C4-2B (cell line): Measurements from ENCODE around the gene CTSE.

Experiments
- ZFX ChIP-seq: fragments of 450-650 bp; IDR thresholded peaks from 2 replicates; pipeline ENCODE4 v1.6.1; 2017
- TF ChIP-seq, protein P1 (sequence below): fragments of 450-650 bp; conservative IDR thresholded peaks from 2 replicates; pipeline ENCODE4 v1.5.1; 2017; ENCODE audit warnings: mild to moderate bottlenecking

DNA sequence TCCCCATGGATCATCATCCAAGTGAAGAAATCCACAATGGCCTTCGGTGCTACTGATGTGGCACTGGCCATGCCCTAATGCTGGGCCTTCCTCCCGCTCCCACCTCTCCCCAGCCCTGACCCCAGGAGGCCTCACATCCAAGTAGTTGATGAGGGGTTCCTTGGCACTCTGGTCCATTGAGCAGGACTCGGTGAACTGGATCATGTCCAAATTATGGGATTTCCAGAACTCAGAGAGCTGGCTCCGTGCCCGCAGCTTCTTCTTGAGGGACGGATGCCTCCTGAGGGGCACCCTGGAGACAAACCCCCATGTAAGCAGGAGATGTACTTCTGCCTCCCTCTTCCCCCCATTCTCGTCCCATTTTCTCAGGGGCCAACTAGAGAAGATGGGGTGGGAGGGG is 929 bp downstream of the CTSE start:
- TF ChIP-seq, protein P1, sequence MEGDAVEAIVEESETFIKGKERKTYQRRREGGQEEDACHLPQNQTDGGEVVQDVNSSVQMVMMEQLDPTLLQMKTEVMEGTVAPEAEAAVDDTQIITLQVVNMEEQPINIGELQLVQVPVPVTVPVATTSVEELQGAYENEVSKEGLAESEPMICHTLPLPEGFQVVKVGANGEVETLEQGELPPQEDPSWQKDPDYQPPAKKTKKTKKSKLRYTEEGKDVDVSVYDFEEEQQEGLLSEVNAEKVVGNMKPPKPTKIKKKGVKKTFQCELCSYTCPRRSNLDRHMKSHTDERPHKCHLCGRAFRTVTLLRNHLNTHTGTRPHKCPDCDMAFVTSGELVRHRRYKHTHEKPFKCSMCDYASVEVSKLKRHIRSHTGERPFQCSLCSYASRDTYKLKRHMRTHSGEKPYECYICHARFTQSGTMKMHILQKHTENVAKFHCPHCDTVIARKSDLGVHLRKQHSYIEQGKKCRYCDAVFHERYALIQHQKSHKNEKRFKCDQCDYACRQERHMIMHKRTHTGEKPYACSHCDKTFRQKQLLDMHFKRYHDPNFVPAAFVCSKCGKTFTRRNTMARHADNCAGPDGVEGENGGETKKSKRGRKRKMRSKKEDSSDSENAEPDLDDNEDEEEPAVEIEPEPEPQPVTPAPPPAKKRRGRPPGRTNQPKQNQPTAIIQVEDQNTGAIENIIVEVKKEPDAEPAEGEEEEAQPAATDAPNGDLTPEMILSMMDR = no peak
- no peak for TF ChIP-seq ZFX
